Right lobe of liver (tissue), 4 donors: ENCODE results near the gene ARSA.
"Not testable (repeated sequence)": the region's sequence is repeated elsewhere in the genome, so short reads cannot be mapped to it uniquely, and the experiment has no call there.

ENCODE experiments used
- CTCF ChIP-seq, 4 donors: fragments of 200-600 bp in 3 of 4; fragments of 450-650 bp in 1 of 4; IDR thresholded peaks; one replicate each; pipeline versions ENCODE4 v1.5.1 to v1.8.0; 2016 to 2022; ENCODE audit warnings: antibody characterized with exemption in 4 of 4, mild to moderate bottlenecking in 2 of 4
- POLR2A ChIP-seq: fragments of 450-650 bp; IDR thresholded peaks from one replicate; pipeline ENCODE4 v1.6.1; 2017; ENCODE audit warnings: antibody characterized with exemption, mild to moderate bottlenecking
- donor health status: DM: no; HTN: no; CAD: no.
- donor health status: DM: no; HTN: no; CAD: no.
- donor health status: DM: no; HTN: yes; CAD: no.

- TF ChIP-seq POLR2A; CTCF (IDR thresholded peaks at IDR 0.05): not testable (repeated sequence)
These were observed 19.7 kb downstream of the ARSA start for GRCh38 chr22:50608058-50608840.
